Body of pancreas (tissue), 4 donors: ENCODE data around the gene PSD. TPM values are rescaled to one million over a fixed set of nuclear protein-coding genes. Genes with fewer than 3 reads are reported as not detected.

Experiments
- ATAC-seq: fragments of 150-250 bp; one replicate; pipeline ENCODE4 v1.9.1; 2016
- DNase-seq, 4 donors: peaks; one replicate each; pipeline ENCODE4 v3.0.0-alpha.2; 2019
- H3K27ac ChIP-seq, 4 donors: fragments of 200-600 bp; sonication (generic); 1 replicate in 3 of 4; 2 replicates in 1 of 4; pipeline versions ENCODE4 v1.5.1 to v1.6.1; 2016 to 2019; ENCODE audit warnings: mild to moderate bottlenecking in 1 of 4, mixed read lengths in 1 of 4, moderate library complexity in 1 of 4
- H3K27me3 ChIP-seq, 2 donors: fragments of 200-600 bp; sonication (generic); one replicate each; pipeline ENCODE4 v1.6.0; 2016; ENCODE audit warnings: mild to moderate bottlenecking in 1 of 2
- H3K36me3 ChIP-seq, 2 donors: fragments of 200-600 bp; sonication (generic); replicated peaks in 1 of 2; 2 replicates each; pipeline ENCODE4 v1.5.1; 2016; ENCODE audit warnings: low read depth in 2 of 2; ENCODE audit not compliant: insufficient read depth in 1 of 2
- H3K4me1 ChIP-seq: fragments of 200-600 bp; sonication (generic); one replicate; pipeline ENCODE4 v1.6.0; 2016
- H3K4me3 ChIP-seq, 2 donors: fragments of 200-600 bp; sonication (generic); 1 replicate in 1 of 2; 2 replicates in 1 of 2; pipeline ENCODE4 v1.5.1; 2016 to 2019
- H3K9me3 ChIP-seq, 3 donors: fragments of 200-600 bp; sonication (generic); 1 replicate in 2 of 3; 2 replicates in 1 of 3; pipeline ENCODE4 v1.5.1; 2016
- CTCF ChIP-seq, 7 experiments: fragments of 450-650 bp in 4 of 7; fragments of 200-600 bp in 3 of 7; sonication (generic) in 3 of 7; IDR thresholded peaks; one replicate each; pipeline ENCODE4 v1.5.1; 2016 to 2019; ENCODE audit warnings: antibody characterized with exemption in 7 of 7
- POLR2A ChIP-seq, 3 donors: fragments of 450-650 bp; IDR thresholded peaks; one replicate each; pipeline ENCODE4 v1.6.1; 2016; ENCODE audit warnings: antibody characterized with exemption in 3 of 3, mild to moderate bottlenecking in 2 of 3
- WGBS, 2 donors: methylation state at CpG; one replicate each; pipeline ENCODE4 v1.1.5; 2017; 5-methylcytosine and 5-hydroxymethylcytosine counted together
- intact Hi-C: fragments of 100-400 bp; cut with DNase I; formaldehyde crosslinking; loops from one replicate; pipeline ENCODE4 v1.15.1; 2023
- total RNA-seq, 2 donors: library from RNA; depleted of rRNA; stranded (reverse); fragments of >200 nt; gene quantifications; one replicate each; pipeline ENCODE4 v1.1.0, GENCODE V29; 2016

Gene PSD
- total RNA-seq, 2 donors from 2014 or later, result 2.6 to 5.3 TPM

GRCh38 chr10:102421507-102421756 lies 2.8 kb upstream of the PSD start:
- intact Hi-C loops, result no loop called here
- peaks cover 45% of the 10 kb centered on the region for H3K4me1 ChIP-seq
- H3K4me3 ChIP-seq, result peak overlapping the region; percentile 24 to 88
- TF ChIP-seq POLR2A (IDR thresholded peaks at IDR 0.05) (no peak), CTCF (IDR thresholded peaks at IDR 0.05) (no peak)
- DNase-seq, result no peak
- H3K27ac ChIP-seq, result peak overlapping the region; percentile 83 to 96 (median 91)
- WGBS, 2 donors, result 0 to 2% methylated on average over 4 to 10 of the region's 14 CpGs
- no peaks in the 10 kb centered on the region for H3K27me3 ChIP-seq
- H3K9me3 ChIP-seq, result no peaks in the 10 kb centered on the region
- H3K36me3 ChIP-seq, result no peaks in the 10 kb centered on the region
- ATAC-seq, result no peak

GRCh38 chr10:102420714-102421506 lies 2.3 kb upstream of the PSD start, which contains the start of gene FBXL15:
Gene FBXL15, plus strand, starts transcription at chr10:102420836. Its CDS starts 294 bp downstream, at chr10:102421130.
- H3K4me1 ChIP-seq, result peaks cover 45% of the 10 kb centered on the region
- TF ChIP-seq POLR2A (IDR thresholded peaks at IDR 0.05), result peak; percentile 53 to 78 (median 74)
- TF ChIP-seq CTCF (IDR thresholded peaks at IDR 0.05), result peak in 1 of 7 experiments; percentile 23
- WGBS, 2 donors, result 0% methylated on average over 14 to 65 of the region's 66 CpGs
- intact Hi-C loops, result no loop called here
- ATAC-seq (peak; percentile 88), DNase-seq (peak; percentile 98 to 99 (median 98))
- no peaks in the 10 kb centered on the region for H3K27me3 ChIP-seq
- H3K36me3 ChIP-seq, result no peaks in the 10 kb centered on the region
- H3K27ac ChIP-seq, result peak within 1 kb of the TSS; percentile 83 to 96 (median 91)
- no peaks in the 10 kb centered on the region for H3K9me3 ChIP-seq
- H3K4me3 ChIP-seq, result peak within 1 kb of the TSS; percentile 24 to 88

GRCh38 chr10:102420181-102420713 lies 1.7 kb upstream of the PSD start:
- no peak for ATAC-seq
- no peak for DNase-seq
- 1% methylated on average over 9 to 21 of the region's 21 CpGs for whole genome bisulfite sequencing, 2 donors

GRCh38 chr10:102419269-102420180 lies 940 bp upstream of the PSD start:
- no peak for TF ChIP-seq CTCF (IDR thresholded peaks at IDR 0.05)
- peak in 1 of 3 donors; percentile 18 for TF ChIP-seq POLR2A (IDR thresholded peaks at IDR 0.05)
- 0 to 1% methylated on average over 33 to 54 of the region's 54 CpGs for WGBS, 2 donors
- DNase-seq (peak; percentile 53 to 73 (median 66)), ATAC-seq (no peak)
- Histone ChIP-seq H3K36me3 (no peaks in the 10 kb centered on the region), H3K4me1 (peaks cover 45% of the 10 kb centered on the region), H3K27ac (peak overlapping the region in 2 of 4 donors; percentile 95 to 96), H3K27me3 (no peaks in the 10 kb centered on the region), H3K9me3 (no peaks in the 10 kb centered on the region), H3K4me3 (peak overlapping the region; percentile 1 to 27)
- intact Hi-C loops, result no loop called here

More at GRCh38 chr10:102420181-102420713, 1.7 kb upstream of the PSD start:
- H3K4me3 ChIP-seq, result peak overlapping the region; percentile 24 to 88
- intact Hi-C loops, result no loop called here
- peak overlapping the region; percentile 83 to 96 (median 91) for H3K27ac ChIP-seq
- H3K36me3 ChIP-seq, result no peaks in the 10 kb centered on the region
- TF ChIP-seq CTCF (IDR thresholded peaks at IDR 0.05) (no peak), POLR2A (IDR thresholded peaks at IDR 0.05) (no peak)
- H3K4me1 ChIP-seq, result peaks cover 45% of the 10 kb centered on the region
- H3K27me3 ChIP-seq, result no peaks in the 10 kb centered on the region
- no peaks in the 10 kb centered on the region for H3K9me3 ChIP-seq
